ENCODE data around the gene DTL.

DTL gene

GRCh38 chr1:212097360-212097759, 61.8 kb downstream of the DTL start:
- ATAC-seq (no peak), DNase-seq (no peak)

DNA sequence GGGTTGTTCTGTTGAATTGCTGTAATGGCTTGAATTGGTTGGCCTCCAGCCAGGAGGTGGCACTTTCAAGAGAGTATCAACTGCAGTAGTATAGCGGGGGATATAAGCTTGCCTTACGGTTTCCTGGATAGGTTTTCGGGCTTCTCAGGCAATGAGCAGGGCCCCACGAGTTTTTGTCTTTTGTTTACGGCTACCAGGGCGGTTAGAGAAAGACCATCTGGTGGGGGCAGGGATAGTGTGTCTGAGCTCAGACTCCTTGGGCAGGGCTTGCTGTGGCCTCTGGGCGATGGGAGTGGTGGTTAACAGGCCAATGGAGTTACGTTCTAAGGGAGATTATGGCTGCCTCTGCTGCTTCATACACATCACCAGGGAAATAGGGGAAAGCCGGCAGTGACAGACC, 62.8 kb downstream of the DTL start:
- no peak for DNase-seq
- ATAC-seq = no peak

GRCh38 chr1:212098771-212099170, 63.2 kb downstream of the DTL start:
- no peak for ATAC-seq

DNA sequence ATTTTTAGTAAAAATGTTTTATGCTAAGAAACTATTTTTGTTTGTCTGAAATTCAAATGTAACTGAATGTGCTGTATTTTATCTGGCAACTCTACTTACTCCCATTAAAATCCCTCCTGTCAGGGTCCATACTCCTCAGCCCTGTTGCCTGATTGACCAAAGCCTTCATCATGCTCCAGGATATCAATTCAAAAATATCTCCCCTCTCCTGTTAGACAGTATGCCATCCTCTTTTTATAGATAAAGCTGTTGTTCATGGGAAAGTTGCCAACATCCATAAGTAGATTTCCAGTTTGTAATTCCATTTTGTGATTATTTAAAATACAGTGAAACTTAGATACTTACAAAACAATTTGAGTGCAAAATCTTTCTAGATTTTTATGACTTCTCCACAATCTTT, 65.7 kb downstream of the DTL start:
- no peak for ATAC-seq
- no peak for DNase-seq

More at GRCh38 chr1:212098771-212099170, 63.2 kb downstream of the DTL start:
- no peak for DNase-seq

DNA sequence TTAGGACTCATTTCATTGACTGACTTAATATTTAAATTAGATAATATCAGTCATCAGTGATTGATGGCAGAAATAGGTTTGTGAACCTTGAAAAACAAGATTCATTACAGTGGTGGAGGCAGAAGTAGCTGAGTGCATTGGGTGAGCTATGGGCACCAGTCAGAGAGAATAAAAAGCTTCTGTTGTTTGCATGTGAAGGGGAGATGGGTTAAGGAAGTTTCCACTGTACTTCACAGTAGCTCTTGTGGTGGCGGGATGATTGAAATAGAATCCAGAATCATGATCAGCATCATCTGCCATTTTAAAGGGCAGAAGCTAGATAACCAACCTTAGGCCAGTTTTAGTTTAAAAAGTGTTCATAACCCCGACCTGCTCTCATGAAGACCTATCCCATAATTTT, 66.2 kb downstream of the DTL start:
- DNase-seq (no peak), ATAC-seq (peak; percentile 68)

DNA sequence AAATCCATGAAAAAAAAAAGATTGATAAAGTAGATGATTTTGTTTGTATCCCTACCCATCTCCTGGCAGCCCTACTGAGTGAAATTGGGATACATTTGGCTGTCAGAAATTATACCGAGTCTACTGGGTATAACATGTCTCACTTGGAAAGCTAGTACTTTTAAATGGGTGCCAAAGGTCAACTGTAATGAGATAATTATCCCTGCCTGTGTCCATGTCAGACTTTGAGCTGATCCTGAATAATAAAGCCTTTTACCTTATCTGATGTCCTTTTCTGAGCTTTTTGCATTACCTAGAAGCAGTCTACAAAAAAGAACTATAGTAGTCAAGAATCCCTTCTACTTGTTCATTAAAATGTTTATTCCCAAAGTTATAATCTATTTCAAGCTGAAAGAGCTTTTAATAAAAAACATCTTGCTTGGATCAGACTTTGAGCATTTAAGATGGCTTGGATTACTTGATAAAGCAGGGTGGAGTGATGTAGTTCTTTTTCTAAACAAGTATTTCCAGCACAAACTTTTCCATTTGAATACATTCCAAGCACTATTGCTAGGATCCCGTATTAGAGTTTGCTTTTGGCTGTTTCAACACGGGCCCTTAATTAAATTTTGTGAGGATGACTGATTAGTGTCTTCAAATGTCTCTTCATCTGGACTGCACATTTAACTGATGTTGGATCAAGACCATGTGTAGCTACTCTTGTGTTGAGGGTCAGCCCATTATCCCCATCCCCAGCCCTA, 69.2 kb downstream of the DTL start:
- ATAC-seq (no peak), DNase-seq (no peak)

GRCh38 chr1:212106286-212106792, 70.8 kb downstream of the DTL start:
- no peak for ATAC-seq
- no peak for DNase-seq

DNA sequence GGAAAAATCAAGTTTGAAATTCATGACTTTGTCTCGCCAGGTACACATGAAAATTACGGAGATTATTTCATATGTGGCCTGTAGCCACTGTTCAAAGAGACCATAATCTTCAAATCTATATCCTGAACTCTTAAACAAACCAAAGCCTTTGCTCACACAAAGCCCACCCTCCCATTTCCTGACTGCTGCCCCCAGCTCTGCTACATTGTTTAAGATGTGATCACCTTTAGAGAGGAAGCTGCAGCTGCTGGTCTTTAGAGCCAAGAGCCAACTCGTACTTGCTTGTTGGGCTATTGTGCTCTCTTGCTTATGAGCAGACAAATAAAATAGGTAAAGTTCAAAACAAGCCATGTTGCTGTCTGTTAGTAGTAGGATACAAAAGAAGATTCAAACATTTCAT, 71.9 kb downstream of the DTL start:
- ATAC-seq = no peak
- DNase-seq = no peak

DNA sequence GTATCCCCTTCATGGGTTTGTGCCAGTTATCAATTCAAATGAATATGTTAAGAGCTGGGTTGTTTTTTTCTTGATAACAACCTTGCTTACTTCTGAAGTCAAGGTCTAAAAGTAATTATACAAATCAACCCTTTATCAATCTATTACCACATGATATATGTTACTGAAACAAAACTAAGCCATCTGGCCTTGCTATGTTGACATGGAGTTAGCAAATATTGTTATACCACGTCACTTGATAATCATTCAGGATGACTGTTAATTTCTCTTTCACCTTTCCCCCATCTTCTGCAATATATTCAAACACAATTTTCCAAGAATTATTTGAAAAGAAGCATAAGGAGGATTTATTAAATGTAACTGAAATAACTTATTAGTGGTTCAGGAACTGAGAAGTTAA, 72.6 kb downstream of the DTL start:
- no peak for DNase-seq

GRCh38 chr1:212108981-212109380, 73.4 kb downstream of the DTL start:
- DNase-seq (no peak), ATAC-seq (no peak)

More for the DNA sequence above, 72.6 kb downstream of the DTL start:
- no peak for ATAC-seq

DNA sequence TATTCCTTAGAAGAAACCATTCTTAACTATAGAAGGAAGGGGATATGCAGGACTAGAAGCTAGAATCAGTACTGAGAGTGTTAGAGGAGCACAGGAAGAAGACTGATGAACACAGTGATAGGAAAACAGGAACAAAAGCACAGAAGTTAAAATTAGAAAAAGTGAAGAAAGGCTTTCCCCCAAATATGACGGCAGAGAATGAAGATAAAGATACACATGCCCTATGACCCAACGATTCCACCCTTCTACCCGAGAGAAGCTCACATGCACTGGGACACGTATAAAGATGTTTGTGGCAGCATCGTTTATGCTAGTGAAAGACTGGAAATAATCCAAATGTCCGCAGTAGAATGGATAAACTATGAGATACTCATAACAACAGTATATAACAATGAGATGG, 74.2 kb downstream of the DTL start:
- DNase-seq (no peak), ATAC-seq (no peak)

- no peak for DNase-seq
These were observed 75.1 kb downstream of the DTL start for GRCh38 chr1:212110617-212111016.

GRCh38 chr1:212111536-212111935, 76.0 kb downstream of the DTL start:
- no peak for DNase-seq
- no peak for ATAC-seq

More at GRCh38 chr1:212110617-212111016, 75.1 kb downstream of the DTL start:
- no peak for ATAC-seq

DNA sequence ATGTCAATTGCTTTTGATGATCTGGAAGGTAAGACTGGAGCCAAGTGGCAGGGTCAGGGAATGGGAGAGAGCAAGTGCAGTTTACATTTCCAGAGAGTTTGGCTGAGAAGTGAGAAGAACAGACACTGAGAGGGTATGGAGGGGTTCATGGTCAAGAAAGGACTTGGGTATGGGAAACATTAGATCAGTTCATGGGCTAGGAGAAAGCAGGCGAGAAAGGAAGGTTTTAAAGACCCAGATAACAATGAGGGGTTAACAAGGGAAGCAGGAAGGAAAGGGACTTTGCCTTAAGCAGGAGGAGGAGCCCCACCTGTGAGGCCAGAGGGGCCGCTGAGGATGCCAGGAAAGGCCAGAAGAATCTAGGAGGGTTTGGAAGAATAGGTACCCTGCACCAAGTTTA, 78.2 kb downstream of the DTL start:
- no peak for DNase-seq
- no peak for ATAC-seq

GRCh38 chr1:212118167-212118871, 82.8 kb downstream of the DTL start:
- DNase-seq (no peak), ATAC-seq (no peak)

- ATAC-seq (no peak), DNase-seq (no peak)
These were observed 83.3 kb downstream of the DTL start for GRCh38 chr1:212118872-212119260.

DNA sequence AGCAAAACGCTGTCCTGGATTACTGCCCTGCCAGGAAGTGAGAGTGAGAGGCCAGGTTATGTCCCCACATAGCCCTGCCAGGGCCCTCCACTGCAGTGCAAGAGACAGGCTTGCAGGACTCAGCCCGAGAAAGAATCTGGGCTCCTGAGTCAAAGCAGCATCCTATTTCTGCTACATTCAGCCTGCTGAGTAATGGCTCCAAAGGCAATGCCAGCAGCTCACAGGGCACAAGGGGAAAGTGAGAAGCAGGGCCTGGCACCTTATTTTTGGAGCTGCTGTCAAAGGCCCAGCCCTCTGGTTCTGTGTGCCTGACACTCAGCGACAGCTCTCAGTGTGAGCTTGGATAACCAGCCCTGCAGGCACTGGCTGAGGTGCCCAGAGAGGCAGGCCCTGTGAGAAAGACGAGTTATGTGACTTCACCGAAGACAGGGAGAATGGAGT, 83.9 kb downstream of the DTL start:
- DNase-seq (no peak), ATAC-seq (no peak)

- DNase-seq (no peak), ATAC-seq (no peak)
These were observed 84.3 kb downstream of the DTL start for GRCh38 chr1:212119863-212120262.

- DNase-seq (no peak), ATAC-seq (peak; percentile 60)
These were observed 86.2 kb downstream of the DTL start for GRCh38 chr1:212121779-212122178.

DNA sequence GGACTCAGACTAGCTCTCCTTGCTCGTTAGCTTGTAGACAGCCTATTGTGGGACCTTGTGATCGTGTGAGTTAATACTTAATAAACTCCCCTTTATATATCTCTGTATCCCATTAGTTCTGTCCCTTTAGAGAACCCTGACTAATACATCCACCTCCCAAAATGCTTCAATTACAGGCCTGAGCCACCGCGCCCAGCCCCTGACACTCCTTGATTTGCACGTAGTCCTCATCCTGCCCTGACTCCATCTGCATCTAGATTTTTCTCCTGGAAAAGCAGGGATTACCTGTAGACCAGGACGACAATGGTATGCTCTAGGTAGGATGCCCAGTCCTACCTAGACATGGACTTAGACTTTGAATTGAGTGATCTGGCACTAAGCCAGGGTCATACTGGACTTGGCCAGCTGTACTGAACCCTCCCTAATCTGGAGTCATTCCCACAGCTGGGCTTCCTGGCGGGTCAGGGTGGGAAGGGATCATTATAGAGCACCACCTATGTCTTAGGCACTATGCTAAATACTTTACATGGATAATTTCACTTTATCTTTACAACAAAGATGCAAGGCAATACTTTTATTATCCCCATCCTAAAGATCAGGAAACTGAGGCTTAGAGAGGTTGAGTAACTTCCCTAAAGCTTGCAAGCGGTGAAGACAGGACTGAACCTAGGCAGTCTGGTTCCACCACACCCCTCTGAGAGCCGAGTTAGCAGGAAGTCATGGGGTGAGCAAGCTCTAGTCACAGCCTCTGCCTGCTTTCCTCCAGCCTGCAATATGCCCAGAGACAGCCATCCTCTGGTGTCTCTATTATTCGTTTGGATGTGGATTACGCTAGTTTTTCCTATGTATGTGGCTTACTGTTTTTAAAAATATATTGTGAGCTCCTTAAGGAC, 89.4 kb downstream of the DTL start:
- no peak for ATAC-seq
- no peak for DNase-seq

GRCh38 chr1:212125654-212126053, 90.1 kb downstream of the DTL start:
- no peak for ATAC-seq
- DNase-seq = no peak

GRCh38 chr1:212127221-212127620, 91.7 kb downstream of the DTL start:
- ATAC-seq = no peak
- no peak for DNase-seq

- ATAC-seq (no peak), DNase-seq (no peak)
These were observed 94.2 kb downstream of the DTL start for GRCh38 chr1:212129781-212130180.

Measured in stimulated activated naive CD8-positive, alpha-beta T cell treated with anti-CD3 and anti-CD28 coated beads, Interleukin-15, Interleukin-2, amounts not matched to agents 100 U/mL and 50 U/mL, for 24 hours (primary cell).